CD4-positive, CD25-positive, alpha-beta regulatory T cell (primary cell): Measurements from ENCODE around the gene CYBC1. TPM values are rescaled to one million over a fixed set of nuclear protein-coding genes. Genes with fewer than 3 reads are reported as not detected.
A peak's percentile ranks its signal among the peaks of the same experiment; 100 is the strongest.

Experiments used
- ATAC-seq, 2 donors: fragments of 150-1000 bp; cut with Tn5 transposase; one replicate each; pipeline ENCODE4 v1.10.0; 2021; ENCODE audit warnings: low read depth in 2 of 2, moderate number of reproducible peaks in 2 of 2, moderate library complexity in 1 of 2
- DNase-seq, 3 donors: peaks; one replicate each; pipeline versions ENCODE4 v3.0.0 to v3.0.0-alpha.2; 2012 to 2022; ENCODE audit warnings: mixed read lengths in 1 of 3
- H3K27ac ChIP-seq: one replicate; pipeline ENCODE4 v1.7.0; 2013; ENCODE audit warnings: mild to moderate bottlenecking, low read length; ENCODE audit not compliant: insufficient read depth, poor library complexity, severe bottlenecking
- H3K27me3 ChIP-seq: one replicate; pipeline ENCODE4 v1.7.0; 2013; ENCODE audit warnings: low read length; ENCODE audit not compliant: control insufficient read depth, insufficient read depth
- H3K36me3 ChIP-seq: one replicate; pipeline ENCODE4 v1.7.0; 2013; ENCODE audit warnings: mild to moderate bottlenecking, low read length, moderate library complexity; ENCODE audit not compliant: control insufficient read depth, insufficient read depth
- H3K4me1 ChIP-seq: 2 replicates; pipeline ENCODE4 v1.7.0; 2013; ENCODE audit warnings: mild to moderate bottlenecking, low read length; ENCODE audit not compliant: insufficient read depth, control insufficient read depth, poor library complexity, severe bottlenecking
- H3K4me3 ChIP-seq: one replicate; pipeline ENCODE4 v1.7.0; 2013; ENCODE audit warnings: low read depth, mild to moderate bottlenecking, low read length, moderate library complexity
- H3K9me3 ChIP-seq, 2 experiments: 1 replicate in 1 of 2; 2 replicates in 1 of 2; pipeline ENCODE4 v1.7.0; 2013; ENCODE audit warnings: low read length in 2 of 2, mild to moderate bottlenecking in 1 of 2, moderate library complexity in 1 of 2; ENCODE audit not compliant: control insufficient read depth in 2 of 2
- H3K27ac Mint-ChIP-seq, 3 donors: one replicate each; pipeline ENCODE4 v1.8.0; 2020 to 2022; ENCODE audit warnings: mild to moderate bottlenecking in 3 of 3, mixed read lengths in 3 of 3, moderate library complexity in 2 of 3
- H3K27me3 Mint-ChIP-seq: one replicate; pipeline ENCODE4 v1.8.0; 2022; ENCODE audit warnings: mild to moderate bottlenecking, mixed read lengths
- H3K36me3 Mint-ChIP-seq: one replicate; pipeline ENCODE4 v1.8.0; 2020; ENCODE audit warnings: mixed read lengths
- H3K4me1 Mint-ChIP-seq, 4 donors: one replicate each; pipeline ENCODE4 v1.8.0; 2020 to 2022; ENCODE audit warnings: mixed read lengths in 4 of 4, mild to moderate bottlenecking in 1 of 4
- H3K4me3 Mint-ChIP-seq, 4 donors: one replicate each; pipeline ENCODE4 v1.8.0; 2020 to 2022; ENCODE audit warnings: mild to moderate bottlenecking in 4 of 4, mixed read lengths in 4 of 4, moderate library complexity in 3 of 4
- H3K9me3 Mint-ChIP-seq, 7 donors: one replicate each; pipeline ENCODE4 v1.8.0; 2020 to 2022; ENCODE audit warnings: mixed read lengths in 7 of 7, mild to moderate bottlenecking in 3 of 7, moderate library complexity in 2 of 7
- polyA plus RNA-seq, 4 donors: library from polyadenylated mRNA; unstranded; fragments of 300-500 nt; fragmentation: Illumina TruSeq; gene quantifications; one replicate each; pipeline ENCODE4 v1.2.3, GENCODE V29; 2021
- total RNA-seq: library from RNA; stranded (reverse); gene quantifications from one replicate; pipeline ENCODE4 v1.2.3, GENCODE V29; 2022

CYBC1 gene
- total and polyA plus RNA-seq, 5 donors from 2014 or later: 155 to 230 (median 196) TPM

DNA sequence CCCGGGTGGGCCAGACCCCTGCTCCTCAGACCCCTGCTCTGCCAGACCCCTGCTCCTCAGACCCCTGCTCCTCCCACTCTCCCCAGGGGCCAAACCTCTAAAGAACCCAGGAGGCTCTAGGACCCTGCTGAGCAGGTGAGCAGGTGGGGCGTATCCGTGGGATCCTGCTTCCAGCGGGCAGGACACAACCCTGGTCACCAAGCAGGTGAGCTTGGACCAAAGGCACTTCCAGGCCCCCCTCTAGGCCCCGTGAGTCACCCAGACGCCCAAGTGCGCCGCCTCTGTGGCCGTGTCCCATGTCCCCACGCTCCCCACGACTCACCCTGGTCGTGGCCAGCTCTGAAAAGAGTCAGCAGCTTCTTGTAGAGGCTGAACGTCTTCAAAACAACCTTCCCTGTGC is 5.0 kb downstream of the CYBC1 start:
- H3K27me3 ChIP-seq: no peaks in the 10 kb centered on the region
- Mint-ChIP-seq H3K27ac (peak overlapping the region in 1 of 3 donors; percentile 20), H3K4me3 (no peak overlapping the region), H3K36me3 (no peaks in the 10 kb centered on the region), H3K4me1 (peaks cover 5 to 29% (median 8%) of the 10 kb centered on the region in 4 donors), H3K27me3 (peaks cover 6% of the 10 kb centered on the region), H3K9me3 (no peaks in the 10 kb centered on the region)
- DNase-seq: no peak
- peaks cover 28% of the 10 kb centered on the region for H3K36me3 ChIP-seq
- H3K4me3 ChIP-seq: no peak overlapping the region
- H3K9me3 ChIP-seq: no peaks in the 10 kb centered on the region
- peaks cover 29% of the 10 kb centered on the region for H3K4me1 ChIP-seq
- no peak overlapping the region for H3K27ac ChIP-seq
- no peak for ATAC-seq

DNA sequence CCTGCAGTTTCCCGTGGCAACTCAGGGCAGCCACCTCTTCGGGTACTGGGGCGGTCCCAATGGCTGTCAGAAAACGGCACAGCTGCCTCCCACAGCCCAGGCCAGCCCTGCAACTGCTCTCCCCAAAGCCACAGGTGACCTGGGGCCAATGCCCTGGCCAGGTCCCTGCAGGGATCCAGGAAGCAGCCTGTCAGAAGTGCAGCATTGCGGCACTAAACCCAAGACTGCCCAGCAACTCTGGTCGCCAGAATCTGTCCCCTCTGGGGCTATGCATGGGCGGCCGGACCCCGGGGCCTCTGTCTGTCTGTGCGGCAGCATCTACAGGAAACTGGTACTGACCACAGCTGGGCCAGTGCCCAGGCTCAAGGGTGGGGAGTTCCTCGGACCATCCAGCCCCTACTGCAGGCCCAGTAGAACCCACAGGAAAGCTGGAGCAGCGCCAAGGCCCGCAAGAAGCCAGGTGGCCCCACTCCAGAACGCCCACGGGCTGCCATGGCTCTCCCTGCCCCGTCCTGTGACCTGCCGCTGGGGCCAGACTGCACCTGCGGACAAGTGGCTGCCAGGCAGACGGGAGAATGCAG is 5.5 kb downstream of the CYBC1 start:
- Mint-ChIP-seq H3K27me3 (peaks cover 6% of the 10 kb centered on the region), H3K4me3 (no peak overlapping the region), H3K36me3 (no peaks in the 10 kb centered on the region), H3K9me3 (no peaks in the 10 kb centered on the region), H3K27ac (no peak overlapping the region), H3K4me1 (peaks cover 5 to 29% (median 10%) of the 10 kb centered on the region in 4 donors)
- no peak for ATAC-seq
- no peak for DNase-seq
- Histone ChIP-seq H3K4me1 (peaks cover 27% of the 10 kb centered on the region), H3K4me3 (no peak overlapping the region), H3K27ac (no peak overlapping the region), H3K36me3 (peaks cover 28% of the 10 kb centered on the region), H3K27me3 (no peaks in the 10 kb centered on the region), H3K9me3 (no peaks in the 10 kb centered on the region)

DNA sequence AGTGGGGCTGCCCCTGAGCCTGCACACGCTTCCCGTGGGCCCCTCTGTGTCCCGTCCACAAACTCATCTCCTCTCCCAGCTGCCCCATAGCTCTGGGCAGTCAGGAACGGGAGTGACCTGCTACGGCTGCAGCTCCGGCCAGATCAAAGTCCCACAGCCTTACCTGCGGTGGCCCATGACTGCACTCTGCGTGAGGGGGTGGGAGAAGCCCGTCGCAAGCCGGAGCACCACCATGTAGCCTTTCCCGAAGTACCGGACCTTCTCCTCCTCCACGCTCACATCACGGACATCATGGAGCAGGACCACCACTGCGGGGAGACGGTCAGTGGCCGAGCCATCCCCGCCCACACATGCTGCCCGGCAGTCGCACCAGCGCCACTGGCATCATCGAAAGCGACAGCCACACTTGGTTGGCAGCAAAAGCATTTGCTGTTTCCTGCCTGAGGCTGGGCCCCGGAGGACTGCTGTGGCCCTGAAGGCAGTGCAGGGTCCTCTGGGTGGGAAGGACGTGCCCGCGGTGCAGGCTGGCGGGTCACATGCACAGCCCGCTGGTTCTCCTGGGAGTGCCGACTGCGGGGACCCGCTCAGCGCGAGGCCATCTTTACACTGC is 6.2 kb downstream of the CYBC1 start:
- H3K9me3 Mint-ChIP-seq: no peaks in the 10 kb centered on the region
- no peak overlapping the region for H3K27ac ChIP-seq
- ATAC-seq (no peak), DNase-seq (no peak)
- no peak overlapping the region for H3K27ac Mint-ChIP-seq
- peaks cover 3% of the 10 kb centered on the region for H3K27me3 Mint-ChIP-seq
- H3K36me3 Mint-ChIP-seq: no peaks in the 10 kb centered on the region
- H3K4me3 ChIP-seq: no peak overlapping the region
- peaks cover 20% of the 10 kb centered on the region for H3K4me1 ChIP-seq
- peaks cover 28% of the 10 kb centered on the region for H3K36me3 ChIP-seq
- H3K9me3 ChIP-seq: no peaks in the 10 kb centered on the region
- H3K4me1 Mint-ChIP-seq: peaks cover 5 to 25% (median 9%) of the 10 kb centered on the region in 4 donors
- H3K27me3 ChIP-seq: no peaks in the 10 kb centered on the region
- H3K4me3 Mint-ChIP-seq: no peak overlapping the region

DNA sequence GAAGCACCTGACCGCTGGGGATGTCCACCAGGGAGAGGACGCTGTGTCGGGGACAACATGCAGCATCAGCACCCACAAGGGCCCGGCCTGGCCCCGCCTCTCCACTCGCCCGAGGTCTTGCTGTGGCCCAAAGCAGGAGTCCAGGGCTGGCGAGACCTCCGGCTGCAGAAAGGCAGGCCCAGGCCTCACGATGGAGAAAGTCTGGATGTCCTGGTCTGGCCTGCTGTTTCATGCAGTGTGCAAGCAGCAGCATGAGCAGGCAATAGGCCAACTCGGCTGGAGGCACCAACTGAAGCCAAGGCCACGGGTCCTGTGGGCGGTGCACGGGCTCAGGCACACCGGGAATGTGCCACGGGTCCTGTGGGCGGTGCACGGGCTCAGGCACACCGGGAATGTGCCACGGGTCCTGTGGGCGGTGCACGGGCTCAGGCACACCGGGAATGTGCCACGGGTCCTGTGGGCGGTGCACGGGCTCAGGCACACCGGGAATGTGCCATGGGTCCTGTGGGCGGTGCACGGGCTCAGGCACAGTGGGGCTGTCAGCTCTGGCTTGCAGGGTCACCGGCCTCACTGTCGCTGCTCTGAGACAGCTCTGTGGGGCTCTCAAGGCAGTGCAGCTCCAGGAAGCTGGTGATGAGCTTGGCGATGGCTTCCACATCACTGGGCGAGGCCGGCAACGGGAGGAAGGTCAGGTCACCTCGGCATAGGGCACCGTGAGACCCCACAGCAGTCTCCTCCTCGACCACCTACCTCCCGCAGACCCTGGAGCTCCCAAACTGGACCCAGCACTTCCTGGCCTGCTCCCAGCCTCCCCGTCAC is 6.9 kb downstream of the CYBC1 start:
- H3K36me3 Mint-ChIP-seq: no peaks in the 10 kb centered on the region
- H3K4me3 Mint-ChIP-seq: no peak overlapping the region
- DNase-seq (no peak), ATAC-seq (no peak)
- Histone ChIP-seq H3K27me3 (no peaks in the 10 kb centered on the region), H3K9me3 (no peaks in the 10 kb centered on the region), H3K4me1 (peaks cover 13% of the 10 kb centered on the region), H3K4me3 (no peak overlapping the region), H3K36me3 (peaks cover 28% of the 10 kb centered on the region), H3K27ac (no peak overlapping the region)
- H3K4me1 Mint-ChIP-seq: peaks cover 0 to 18% (median 5%) of the 10 kb centered on the region in 4 donors
- no peaks in the 10 kb centered on the region for H3K9me3 Mint-ChIP-seq
- no peaks in the 10 kb centered on the region for H3K27me3 Mint-ChIP-seq
- no peak overlapping the region for H3K27ac Mint-ChIP-seq

DNA sequence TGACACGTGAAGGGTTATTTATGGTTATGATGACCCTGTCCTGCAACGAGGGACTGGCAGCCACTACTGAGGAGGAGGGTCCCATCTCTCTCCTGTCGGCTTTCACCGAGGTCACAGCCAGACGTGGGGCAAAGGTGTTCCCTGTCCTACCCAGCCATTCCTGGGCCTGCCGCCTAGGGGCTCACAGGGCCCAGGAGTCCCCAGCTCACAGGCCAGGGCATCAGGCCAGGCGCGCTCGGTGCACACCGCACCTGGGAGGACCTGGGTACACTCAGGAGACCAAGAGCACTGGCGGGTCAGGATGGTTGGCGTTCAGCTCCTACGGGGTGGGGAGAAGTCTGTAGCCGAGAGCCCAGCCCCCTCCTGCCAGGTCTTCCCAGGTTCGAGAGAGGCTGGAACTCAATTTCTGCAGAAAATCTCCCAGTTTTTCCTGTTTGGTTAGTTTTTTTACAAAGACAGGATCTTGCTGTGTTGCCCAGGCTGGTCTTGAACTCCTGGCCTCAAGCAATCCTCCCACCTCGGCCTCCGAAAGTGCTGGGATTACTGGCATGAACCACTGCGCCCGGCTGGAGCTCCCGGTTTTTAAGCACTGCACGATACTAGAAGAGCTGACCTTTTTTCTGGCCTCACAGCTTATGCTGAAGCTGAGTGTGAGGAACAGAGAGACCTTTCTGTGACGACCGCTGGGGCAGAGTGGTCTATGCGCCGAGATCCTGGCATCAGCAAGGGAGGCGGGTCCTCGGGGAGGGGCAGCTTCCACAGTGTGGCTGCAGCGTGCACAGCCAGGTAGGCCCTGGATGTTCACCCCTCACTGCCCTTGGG is 7.7 kb downstream of the CYBC1 start:
- Mint-ChIP-seq H3K27me3 (no peaks in the 10 kb centered on the region), H3K36me3 (no peaks in the 10 kb centered on the region), H3K4me1 (peaks cover 0 to 16% (median 5%) of the 10 kb centered on the region in 4 donors), H3K27ac (peak overlapping the region in 2 of 3 donors; percentile 51 to 76), H3K9me3 (no peaks in the 10 kb centered on the region), H3K4me3 (peak overlapping the region in 1 of 4 donors; percentile 21)
- peaks cover 28% of the 10 kb centered on the region for H3K36me3 ChIP-seq
- H3K27ac ChIP-seq: no peak overlapping the region
- no peak for DNase-seq
- peaks cover 10% of the 10 kb centered on the region for H3K4me1 ChIP-seq
- no peaks in the 10 kb centered on the region for H3K9me3 ChIP-seq
- no peak for ATAC-seq
- no peaks in the 10 kb centered on the region for H3K27me3 ChIP-seq
- no peak overlapping the region for H3K4me3 ChIP-seq

DNA sequence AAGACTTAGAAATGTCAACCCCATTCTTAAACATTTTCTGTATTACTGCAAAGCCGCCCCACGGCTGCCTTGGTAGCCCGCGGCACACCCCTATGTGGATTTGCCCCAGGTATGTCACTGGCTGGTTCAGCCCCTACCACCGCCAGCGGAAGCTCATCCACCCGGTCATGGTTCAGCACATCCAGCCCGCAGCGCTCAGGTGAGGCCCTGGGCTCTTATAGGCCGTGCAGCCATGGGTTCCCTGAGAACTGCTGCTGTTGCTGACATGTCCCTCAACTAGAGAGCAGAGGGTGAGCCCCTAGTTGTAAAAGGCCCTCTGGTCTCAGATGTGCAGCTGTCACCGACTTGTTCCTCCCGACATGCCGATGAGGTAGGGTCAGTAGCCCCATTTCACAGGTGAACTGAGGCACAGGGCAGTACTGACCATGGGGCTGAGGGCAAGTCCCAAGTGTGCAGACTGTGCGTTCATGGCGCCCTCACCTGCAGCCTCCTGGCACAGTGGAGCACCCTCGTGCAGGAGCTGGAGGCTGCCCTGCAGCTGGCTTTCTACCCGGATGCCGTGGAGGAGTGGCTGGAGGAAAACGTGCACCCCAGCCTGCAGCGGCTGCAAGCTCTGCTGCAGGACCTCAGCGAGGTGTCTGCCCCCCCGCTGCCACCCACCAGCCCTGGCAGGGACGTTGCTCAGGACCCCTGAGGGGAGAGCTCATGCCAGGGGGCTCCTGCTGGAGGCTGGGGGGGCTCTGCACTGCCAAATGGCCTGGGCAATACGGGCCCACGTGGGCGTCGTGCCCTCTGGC is 8.7 kb downstream of the CYBC1 start:
- Histone ChIP-seq H3K27ac (no peak overlapping the region), H3K4me3 (no peak overlapping the region), H3K9me3 (no peaks in the 10 kb centered on the region), H3K36me3 (peaks cover 28% of the 10 kb centered on the region), H3K27me3 (no peaks in the 10 kb centered on the region), H3K4me1 (peaks cover 7% of the 10 kb centered on the region)
- no peaks in the 10 kb centered on the region for H3K27me3 Mint-ChIP-seq
- peak in 1 of 2 donors; percentile 12 for ATAC-seq
- H3K4me1 Mint-ChIP-seq: peaks cover 0 to 11% (median 3%) of the 10 kb centered on the region in 4 donors
- no peak overlapping the region for H3K4me3 Mint-ChIP-seq
- peak overlapping the region in 2 of 3 donors; percentile 43 to 51 for H3K27ac Mint-ChIP-seq
- no peaks in the 10 kb centered on the region for H3K9me3 Mint-ChIP-seq
- no peak for DNase-seq
- H3K36me3 Mint-ChIP-seq: no peaks in the 10 kb centered on the region
